ENCODE measurements around the gene METTL3. TPM values are rescaled to one million over a fixed set of nuclear protein-coding genes. Genes with fewer than 3 reads are reported as not detected.

METTL3 gene
- total and polyA plus RNA-seq, 2 of the 8 experiments (the other 6 are each of a cell fraction or from before 2014, with no cell fraction given), result 103 to 144 TPM

- TF ChIP-seq POLR2AphosphoS5 (IDR thresholded peaks at IDR 0.05; ENCODE audit: low read depth, low read length) (no peak; the same call in 1 of the 2 replicates), NANOG (IDR thresholded peaks at IDR 0.05; ENCODE audit: insufficient read depth, low read depth, low read length, poor library complexity, severe bottlenecking) (no peak), GTF2F1 (IDR thresholded peaks at IDR 0.05; ENCODE audit: borderline replicate concordance, low read depth, low read length) (no peak), SP4 (IDR thresholded peaks at IDR 0.05; ENCODE audit: low read length) (no peak)
Measured at GRCh38 chr14:21524575-21525490, 13.7 kb upstream of the METTL3 start (continued).
